ENCODE results near the gene PBX3. TPM values are rescaled to one million over a fixed set of nuclear protein-coding genes. Genes with fewer than 3 reads are reported as not detected.

PBX3 gene
- total and polyA plus RNA-seq, 9 donors = 52.6 to 199 (median 119) TPM

GRCh38 chr9:125959951-125960619, 212.9 kb downstream of the PBX3 start:
- 36 to 52% (median 44%) methylated on average over 6 of the region's 6 CpGs for WGBS, 3 donors
- Histone ChIP-seq H3K9me3 (no peaks in the 10 kb centered on the region), H3K27ac (no peak overlapping the region), H3K4me1 (ENCODE audit: insufficient read depth) (no peaks in the 10 kb centered on the region), H3K36me3 (no peaks in the 10 kb centered on the region), H3K27me3 (no peaks in the 10 kb centered on the region), H3K4me3 (no peak overlapping the region)
- intact Hi-C loops (cut with DNase I) = no loop called here
- TF ChIP-seq CTCF (IDR thresholded peaks at IDR 0.05) = no peak
- no peak for TF ChIP-seq POLR2A (IDR thresholded peaks at IDR 0.05)
- TF ChIP-seq EP300 (IDR thresholded peaks at IDR 0.05) = no peak
- no peak for DNase-seq

GRCh38 chr9:125960626-125961025, 213.5 kb downstream of the PBX3 start:
- no peaks in the 10 kb centered on the region for H3K27me3 ChIP-seq
- H3K36me3 ChIP-seq = no peaks in the 10 kb centered on the region
- no peak for DNase-seq
- no peaks in the 10 kb centered on the region for H3K4me1 ChIP-seq (ENCODE audit: insufficient read depth)
- 93 to 97% (median 93%) methylated on average over 8 of the region's 8 CpGs for WGBS, 3 donors
- TF ChIP-seq EP300 (IDR thresholded peaks at IDR 0.05) (no peak), CTCF (IDR thresholded peaks at IDR 0.05) (no peak), POLR2A (IDR thresholded peaks at IDR 0.05) (no peak)
- intact Hi-C loops (cut with DNase I) = no loop called here
- no peak overlapping the region for H3K27ac ChIP-seq
- H3K4me3 ChIP-seq = no peak overlapping the region
- no peaks in the 10 kb centered on the region for H3K9me3 ChIP-seq

- no peaks in the 10 kb centered on the region for H3K36me3 ChIP-seq
- intact Hi-C loops (cut with DNase I) = no loop called here
- TF ChIP-seq CTCF (IDR thresholded peaks at IDR 0.05) (no peak), POLR2A (IDR thresholded peaks at IDR 0.05) (no peak), EP300 (IDR thresholded peaks at IDR 0.05) (no peak)
- no peak for DNase-seq
- 81 to 91% (median 84%) methylated on average over 7 of the region's 7 CpGs for WGBS, 3 donors
- H3K9me3 ChIP-seq = no peaks in the 10 kb centered on the region
- H3K27ac ChIP-seq = no peak overlapping the region
- no peaks in the 10 kb centered on the region for H3K4me1 ChIP-seq (ENCODE audit: insufficient read depth)
- no peaks in the 10 kb centered on the region for H3K27me3 ChIP-seq
- no peak overlapping the region for H3K4me3 ChIP-seq
Measured at GRCh38 chr9:125961072-125961471, 213.9 kb downstream of the PBX3 start.

GRCh38 chr9:125963932-125964331, 216.8 kb downstream of the PBX3 start:
- WGBS, 3 donors = 44 to 68% (median 47%) methylated on average over 2 of the region's 2 CpGs
- Histone ChIP-seq H3K27me3 (no peaks in the 10 kb centered on the region), H3K9me3 (no peaks in the 10 kb centered on the region), H3K4me3 (no peak overlapping the region), H3K4me1 (ENCODE audit: insufficient read depth) (no peaks in the 10 kb centered on the region), H3K27ac (no peak overlapping the region), H3K36me3 (no peaks in the 10 kb centered on the region)
- intact Hi-C loops (cut with DNase I) = no loop called here
- DNase-seq = no peak
- no peak for TF ChIP-seq POLR2A (IDR thresholded peaks at IDR 0.05)
- no peak for TF ChIP-seq EP300 (IDR thresholded peaks at IDR 0.05)
- no peak for TF ChIP-seq CTCF (IDR thresholded peaks at IDR 0.05)

All from ovary (tissue), 9 donors.